ENCODE measurements around the gene UTP25. TPM values are rescaled to one million over a fixed set of nuclear protein-coding genes. Genes with fewer than 3 reads are reported as not detected.

The UTP25 gene
- total and polyA plus RNA-seq, 8 donors: 1.1 to 10.6 (median 2.2) TPM

DNA sequence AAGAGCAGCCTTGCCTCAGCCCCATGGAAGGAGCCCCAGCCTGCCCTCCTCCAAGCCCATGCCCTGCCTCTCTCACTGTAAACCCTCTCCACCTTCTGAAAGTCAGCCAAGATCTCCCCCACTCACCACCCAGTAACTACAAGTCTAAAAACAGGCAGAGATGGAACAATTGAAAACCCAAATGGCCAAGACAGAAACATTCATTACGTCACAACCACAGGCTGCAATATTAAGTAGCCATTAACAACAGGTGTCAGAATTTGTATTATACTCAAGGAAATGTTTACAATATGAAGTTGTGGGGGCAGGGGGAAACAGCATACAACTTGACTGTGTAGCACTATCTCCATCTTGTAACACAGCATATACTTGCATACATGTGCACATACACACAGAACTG, 24.2 kb upstream of the UTP25 start:
- Histone ChIP-seq H3K27me3 (peaks cover 0 to 13% (median 4%) of the 10 kb centered on the region in 3 donors), H3K9me3 (no peaks in the 10 kb centered on the region), H3K27ac (peak overlapping the region; percentile 26 to 89 (median 74)), H3K36me3 (peaks cover 0 to 11% (median 6%) of the 10 kb centered on the region in 4 donors), H3K4me1 (peaks cover 10 to 51% (median 29%) of the 10 kb centered on the region in 4 donors), H3K4me3 (peak overlapping the region in 1 of 4 donors; percentile 51)
- intact Hi-C loops (cut with DNase I; ENCODE audit: low total_unique reads): no loop called here
- TF ChIP-seq POLR2A (IDR thresholded peaks at IDR 0.05) (no peak), POLR2AphosphoS5 (IDR thresholded peaks at IDR 0.05) (no peak), EP300 (IDR thresholded peaks at IDR 0.05) (no peak)
- TF ChIP-seq, protein P1, sequence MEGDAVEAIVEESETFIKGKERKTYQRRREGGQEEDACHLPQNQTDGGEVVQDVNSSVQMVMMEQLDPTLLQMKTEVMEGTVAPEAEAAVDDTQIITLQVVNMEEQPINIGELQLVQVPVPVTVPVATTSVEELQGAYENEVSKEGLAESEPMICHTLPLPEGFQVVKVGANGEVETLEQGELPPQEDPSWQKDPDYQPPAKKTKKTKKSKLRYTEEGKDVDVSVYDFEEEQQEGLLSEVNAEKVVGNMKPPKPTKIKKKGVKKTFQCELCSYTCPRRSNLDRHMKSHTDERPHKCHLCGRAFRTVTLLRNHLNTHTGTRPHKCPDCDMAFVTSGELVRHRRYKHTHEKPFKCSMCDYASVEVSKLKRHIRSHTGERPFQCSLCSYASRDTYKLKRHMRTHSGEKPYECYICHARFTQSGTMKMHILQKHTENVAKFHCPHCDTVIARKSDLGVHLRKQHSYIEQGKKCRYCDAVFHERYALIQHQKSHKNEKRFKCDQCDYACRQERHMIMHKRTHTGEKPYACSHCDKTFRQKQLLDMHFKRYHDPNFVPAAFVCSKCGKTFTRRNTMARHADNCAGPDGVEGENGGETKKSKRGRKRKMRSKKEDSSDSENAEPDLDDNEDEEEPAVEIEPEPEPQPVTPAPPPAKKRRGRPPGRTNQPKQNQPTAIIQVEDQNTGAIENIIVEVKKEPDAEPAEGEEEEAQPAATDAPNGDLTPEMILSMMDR (IDR thresholded peaks at IDR 0.05): no peak
- WGBS, 5 donors: 41 to 78% (median 53%) methylated on average over 1 of the region's 1 CpG
- no peak for DNase-seq

DNA sequence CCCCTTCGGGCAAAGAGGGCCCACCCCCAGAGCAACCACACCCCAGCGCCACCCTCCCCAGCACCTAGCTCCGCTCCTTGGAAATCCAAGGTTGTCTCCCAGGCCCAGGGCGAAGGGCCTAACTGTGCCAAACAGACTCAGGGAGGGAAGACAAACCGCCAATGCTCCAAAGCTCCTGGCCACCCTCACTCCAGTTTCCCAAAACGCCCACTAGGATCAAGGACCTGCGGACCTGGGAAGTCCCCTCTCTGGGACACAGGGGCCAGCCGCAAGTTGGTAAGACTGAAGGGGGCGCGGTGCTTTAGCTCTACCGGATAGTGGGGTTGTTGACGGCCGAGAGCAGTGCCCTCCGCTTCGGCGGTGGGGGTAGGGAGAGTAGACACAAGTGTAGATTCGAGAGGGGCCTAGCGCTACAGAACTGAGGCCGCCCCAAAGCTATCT, 22.4 kb upstream of the UTP25 start:
- DNase-seq: peak; percentile 34 to 71
- 18 to 46% (median 19%) methylated on average over 18 to 19 of the region's 19 CpGs for WGBS, 5 donors
- peaks cover 0 to 13% (median 4%) of the 10 kb centered on the region in 3 donors for H3K27me3 ChIP-seq
- H3K36me3 ChIP-seq: peaks cover 0 to 5% (median 1%) of the 10 kb centered on the region in 4 donors
- intact Hi-C loops (cut with DNase I; ENCODE audit: low total_unique reads): no loop called here
- H3K4me1 ChIP-seq: peaks cover 10 to 49% (median 22%) of the 10 kb centered on the region in 4 donors
- TF ChIP-seq, protein P1 (IDR thresholded peaks at IDR 0.05): no peak
- TF ChIP-seq EP300 (IDR thresholded peaks at IDR 0.05) (no peak), POLR2AphosphoS5 (IDR thresholded peaks at IDR 0.05) (no peak), POLR2A (IDR thresholded peaks at IDR 0.05) (no peak)
- H3K9me3 ChIP-seq: no peaks in the 10 kb centered on the region
- peak overlapping the region; percentile 88 to 97 (median 90) for H3K27ac ChIP-seq
- peak overlapping the region; percentile 46 to 62 (median 52) for H3K4me3 ChIP-seq

DNA sequence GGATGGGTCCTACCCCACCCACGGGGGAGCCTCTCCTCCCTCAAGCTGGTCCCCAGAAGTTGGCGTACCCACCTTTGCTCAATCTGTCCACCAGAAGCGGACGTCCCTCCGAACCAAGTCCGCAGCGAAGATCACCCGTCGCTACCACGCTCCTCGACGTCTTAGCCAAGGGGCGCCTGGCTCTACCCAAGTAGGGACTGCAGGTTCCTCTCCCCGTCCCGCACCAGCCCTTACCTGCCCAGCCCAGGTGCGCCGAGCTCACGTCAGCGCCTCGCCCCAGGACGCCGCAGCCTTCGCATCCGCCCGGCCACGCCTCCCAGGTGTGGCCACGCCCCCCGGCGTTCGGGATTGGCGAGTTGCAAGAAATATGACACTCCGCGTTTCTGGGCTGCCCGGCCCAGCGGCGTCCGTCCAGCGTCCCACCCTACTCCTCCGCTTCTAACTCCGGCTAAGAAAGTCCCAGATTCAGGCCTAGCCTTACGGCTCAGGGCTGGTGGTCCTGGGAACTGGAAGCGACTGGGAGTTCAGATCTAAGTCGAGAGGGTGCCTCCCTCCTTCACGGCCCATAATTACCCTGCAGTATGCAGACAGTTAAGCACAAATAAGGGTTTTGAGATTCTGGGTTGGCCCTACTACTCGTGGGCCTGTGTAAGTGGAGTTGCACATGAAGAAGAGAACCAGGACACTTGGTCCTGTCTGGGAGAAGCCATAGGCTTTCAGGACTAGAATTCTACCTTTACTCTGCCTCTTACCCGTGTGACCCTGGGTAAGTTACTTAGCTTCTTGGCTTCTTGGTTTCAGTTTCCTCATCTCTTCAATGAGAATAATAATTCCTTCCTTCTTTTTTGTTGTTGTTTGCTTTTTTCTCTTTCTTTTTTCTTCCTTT, 21.7 kb upstream of the UTP25 start, which contains the start of gene IRF6:
Gene IRF6 (minus strand): TSS at position 268 of the 886 bp plus-strand sequence. CDS start 4,729 bp downstream, outside the sequence.
- Histone ChIP-seq H3K27ac (peak within 1 kb of the TSS; percentile 88 to 97 (median 90)), H3K36me3 (no peaks in the 10 kb centered on the region)
- WGBS, 5 donors: 3 to 11% (median 5%) methylated on average over 18 to 46 of the region's 46 CpGs

DNA sequence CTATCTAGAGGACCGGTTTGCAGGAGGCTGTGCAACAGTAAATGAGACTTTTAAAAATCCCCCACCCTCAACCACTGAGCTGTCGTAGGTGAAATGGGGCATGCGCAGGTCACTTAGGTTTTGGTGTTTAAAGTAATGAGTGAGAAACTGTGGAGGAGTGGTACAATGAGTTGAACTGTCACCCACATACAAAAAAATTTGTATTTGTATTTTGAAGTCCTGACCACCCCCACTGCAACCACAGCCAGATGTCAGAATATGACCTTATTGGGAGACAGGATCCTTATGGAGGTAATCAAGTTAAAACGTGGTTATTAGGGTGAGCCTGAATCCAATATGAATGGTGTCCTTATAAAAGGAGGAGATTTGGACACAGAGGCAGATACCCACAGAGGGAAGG, 20.3 kb upstream of the UTP25 start:
- no peak overlapping the region for H3K4me3 ChIP-seq
- H3K27me3 ChIP-seq: peaks cover 0 to 13% (median 4%) of the 10 kb centered on the region in 3 donors
- H3K9me3 ChIP-seq: no peaks in the 10 kb centered on the region
- no peak overlapping the region for H3K27ac ChIP-seq
- intact Hi-C loops (cut with DNase I; ENCODE audit: low total_unique reads): no loop called here
- H3K4me1 ChIP-seq: peaks cover 6 to 29% (median 14%) of the 10 kb centered on the region in 4 donors
- 79 to 89% (median 85%) methylated on average over 4 of the region's 4 CpGs for WGBS, 5 donors
- no peak for DNase-seq
- H3K36me3 ChIP-seq: no peaks in the 10 kb centered on the region
- TF ChIP-seq, protein P1 (IDR thresholded peaks at IDR 0.05): no peak
- TF ChIP-seq EP300 (IDR thresholded peaks at IDR 0.05) (no peak), POLR2A (IDR thresholded peaks at IDR 0.05) (no peak), POLR2AphosphoS5 (IDR thresholded peaks at IDR 0.05) (no peak)

More for the DNA sequence above, 21.7 kb upstream of the UTP25 start, which contains the start of gene IRF6:
- peaks cover 0 to 13% (median 4%) of the 10 kb centered on the region in 3 donors for H3K27me3 ChIP-seq
- H3K4me3 ChIP-seq: peak within 1 kb of the TSS; percentile 46 to 62 (median 52)
- H3K9me3 ChIP-seq: no peaks in the 10 kb centered on the region
- intact Hi-C loops (cut with DNase I; ENCODE audit: low total_unique reads): no loop called here
- TF ChIP-seq POLR2AphosphoS5 (IDR thresholded peaks at IDR 0.05) (peak; percentile 33 to 99 (median 98)), POLR2A (IDR thresholded peaks at IDR 0.05) (peak in 2 of 4 donors; percentile 69 to 90), EP300 (IDR thresholded peaks at IDR 0.05) (no peak)
- TF ChIP-seq, protein P1 (IDR thresholded peaks at IDR 0.05): no peak
- H3K4me1 ChIP-seq: peaks cover 8 to 42% (median 19%) of the 10 kb centered on the region in 4 donors
- DNase-seq: peak; percentile 97 to 98

All from stomach (tissue), 9 donors.